Heart right ventricle (tissue), 16 donors: Measurements from ENCODE around the gene THAP9. TPM values are rescaled to one million over a fixed set of nuclear protein-coding genes. Genes with fewer than 3 reads are reported as not detected.
"Not testable (repeated sequence)": the region's sequence is repeated elsewhere in the genome, so short reads cannot be mapped to it uniquely, and the experiment has no call there.

Experiments used
- ATAC-seq, 8 donors: fragments of 200-7000 bp; cut with Tn5 transposase; one replicate each; pipeline ENCODE4 v1.9.1; 2020; ENCODE audit warnings: mild to moderate bottlenecking in 8 of 8, moderate library complexity in 8 of 8, moderate number of reproducible peaks in 1 of 8
- DNase-seq, 2 donors: peaks; one replicate each; pipeline ENCODE4 v3.0.0-alpha.2; 2020
- H3K27ac ChIP-seq, 10 donors: fragments of 200-600 bp; sonication (generic) in 2 of 10; one replicate each; pipeline versions ENCODE4 v1.5.0 to v1.8.0; 2020 to 2022; ENCODE audit warnings: mild to moderate bottlenecking in 3 of 10
- H3K27me3 ChIP-seq, 7 donors: fragments of 200-600 bp; one replicate each; pipeline ENCODE4 v1.8.0; 2021 to 2022; ENCODE audit warnings: mild to moderate bottlenecking in 2 of 7
- H3K36me3 ChIP-seq, 9 donors: fragments of 200-600 bp; sonication (generic) in 1 of 9; one replicate each; pipeline versions ENCODE4 v1.5.0 to v1.8.0; 2020 to 2022; ENCODE audit warnings: mild to moderate bottlenecking in 2 of 9
- H3K4me1 ChIP-seq, 9 donors: fragments of 200-600 bp; sonication (generic) in 1 of 9; one replicate each; pipeline versions ENCODE4 v1.5.0 to v1.8.0; 2020 to 2022; ENCODE audit warnings: mild to moderate bottlenecking in 4 of 9
- H3K4me3 ChIP-seq, 10 donors: fragments of 200-600 bp; sonication (generic) in 2 of 10; one replicate each; pipeline versions ENCODE4 v1.5.0 to v1.8.0; 2020 to 2022; ENCODE audit warnings: mild to moderate bottlenecking in 7 of 10, moderate library complexity in 2 of 10
- H3K9me3 ChIP-seq, 11 donors: fragments of 200-600 bp in 10 of 11; sonication (generic) in 2 of 11; one replicate each; pipeline versions ENCODE4 v1.5.0 to v1.8.0; 2013 to 2022; ENCODE audit warnings: mild to moderate bottlenecking in 2 of 11, control low read depth in 1 of 11, moderate library complexity in 1 of 11
- WGBS, 2 donors: extraction: QIAGEN DNeasy Blood & Tissue Kit; methylation state at CpG; one replicate each; pipeline ENCODE4 v1.1.7; 2013; ENCODE audit warnings: inconsistent platforms in 1 of 2; 5-methylcytosine and 5-hydroxymethylcytosine counted together
- intact Hi-C, 10 donors: fragments of 100-400 bp; cut with DNase I; formaldehyde crosslinking; loops; one replicate each; pipeline versions ENCODE4 v1.11.1 to v1.14.2; 2022
- polyA plus RNA-seq, 2 donors: library from polyadenylated mRNA; stranded (reverse); fragments of 200-250 nt; gene quantifications; one replicate each; pipeline ENCODE4 v1.2.3, GENCODE V29; 2013
- total RNA-seq, 10 donors: library from RNA; stranded (reverse); fragmentation: NEBNext Ultra II Directional in 3 of 10; extraction: Animal tissue kit (Norgen Biotek cat#: 25700) in 3 of 10; gene quantifications; one replicate each; pipeline versions ENCODE4 v1.2.1 to v1.2.4, GENCODE V29; 2021 to 2023
- TF ChIP-seq, protein P1 (sequence below), 9 donors: fragments of 200-600 bp; sonication (generic) in 2 of 9; IDR thresholded peaks; one replicate each; pipeline versions ENCODE4 v1.5.0 to v1.8.0; 2021 to 2022; ENCODE audit warnings: antibody characterized with exemption in 9 of 9, mild to moderate bottlenecking in 5 of 9, moderate library complexity in 1 of 9
- donor health status: Arrhythmogenic right ventricular cardiomyopathy.
- donor health status: ischemic (EF 13 %, LVEDD 7.1; RV severe dilation, severe dysfunction).
- donor health status: healthy with polysubstance abuse.
- donor health status: DM: no; HTN: yes; CAD: no.
- donor health status: DM: no; HTN: no; CAD: no.
- donor health status: ischemic (EF 25% LVEDD 6.9; RV normal size, moderate dysfunction).
- donor health status: ischemic (EF 25% LVEDD 5.7; RV mildly dilated, moderate dysfunction).
- donor health status: healthy.
- donor health status: DM: yes; HTN: yes; CAD: no.
- donor health status: Ischemic cardiomyopathy.
- donor health status: ischemic (EF 35%, LVEDD 5.7; RV mildly dilated, moderate dysfunction).
- donor health status: nonischemic (EF 11% LVEDD 7.7; RV severe dilation, severe dysfunction).
- donor health status: DM: yes; HTN: yes; CAD: no.
- donor health status: PGD.
- donor health status: ischemic (EF 29% LVEDD 5.4; RV normal size, mild dysfunction).
- donor health status: nonischemic (EF 23%, LVEDD 6.1; RV moderate dilation, normal function).

THAP9 gene
- total and polyA plus RNA-seq, 12 donors: 1.9 to 9.1 (median 5.7) TPM

DNA sequence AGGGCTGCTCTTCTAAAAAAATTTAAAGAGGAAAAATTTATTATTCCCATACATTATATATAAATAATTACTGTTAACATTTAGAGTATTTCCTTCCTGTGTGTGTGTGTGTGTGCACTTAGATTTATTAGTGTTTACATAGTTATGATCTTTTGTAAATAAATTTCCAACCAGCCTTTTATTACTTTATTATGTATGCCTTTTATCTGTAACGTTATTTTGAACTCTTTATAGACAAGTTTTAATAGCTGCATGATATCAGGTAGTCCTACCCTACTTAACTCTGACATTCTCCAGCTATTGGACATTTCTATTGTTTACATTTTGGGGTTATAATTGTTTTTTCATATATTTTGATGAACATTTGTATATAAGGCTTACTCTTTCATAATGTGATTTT lies 8.8 kb downstream of the THAP9 start:
- Histone ChIP-seq H3K4me3 (no peak overlapping the region), H3K4me1 (peaks cover 0 to 7% (median 0%) of the 10 kb centered on the region in 9 donors), H3K36me3 (peaks cover 0 to 92% (median 9%) of the 10 kb centered on the region in 9 donors), H3K27ac (no peak overlapping the region), H3K9me3 (no peaks in the 10 kb centered on the region), H3K27me3 (no peaks in the 10 kb centered on the region)
- TF ChIP-seq, protein P1, sequence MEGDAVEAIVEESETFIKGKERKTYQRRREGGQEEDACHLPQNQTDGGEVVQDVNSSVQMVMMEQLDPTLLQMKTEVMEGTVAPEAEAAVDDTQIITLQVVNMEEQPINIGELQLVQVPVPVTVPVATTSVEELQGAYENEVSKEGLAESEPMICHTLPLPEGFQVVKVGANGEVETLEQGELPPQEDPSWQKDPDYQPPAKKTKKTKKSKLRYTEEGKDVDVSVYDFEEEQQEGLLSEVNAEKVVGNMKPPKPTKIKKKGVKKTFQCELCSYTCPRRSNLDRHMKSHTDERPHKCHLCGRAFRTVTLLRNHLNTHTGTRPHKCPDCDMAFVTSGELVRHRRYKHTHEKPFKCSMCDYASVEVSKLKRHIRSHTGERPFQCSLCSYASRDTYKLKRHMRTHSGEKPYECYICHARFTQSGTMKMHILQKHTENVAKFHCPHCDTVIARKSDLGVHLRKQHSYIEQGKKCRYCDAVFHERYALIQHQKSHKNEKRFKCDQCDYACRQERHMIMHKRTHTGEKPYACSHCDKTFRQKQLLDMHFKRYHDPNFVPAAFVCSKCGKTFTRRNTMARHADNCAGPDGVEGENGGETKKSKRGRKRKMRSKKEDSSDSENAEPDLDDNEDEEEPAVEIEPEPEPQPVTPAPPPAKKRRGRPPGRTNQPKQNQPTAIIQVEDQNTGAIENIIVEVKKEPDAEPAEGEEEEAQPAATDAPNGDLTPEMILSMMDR (IDR thresholded peaks at IDR 0.05): no peak
- 45 to 63% methylated on average over 1 of the region's 1 CpG for WGBS, 2 donors
- intact Hi-C loops: loop anchor here in 1 of 10 donors (10.0 kb wide), 1 partner anchor 115 kb away; no protein-coding TSS in a partner anchor
- ATAC-seq (no peak), DNase-seq (no peak)

DNA sequence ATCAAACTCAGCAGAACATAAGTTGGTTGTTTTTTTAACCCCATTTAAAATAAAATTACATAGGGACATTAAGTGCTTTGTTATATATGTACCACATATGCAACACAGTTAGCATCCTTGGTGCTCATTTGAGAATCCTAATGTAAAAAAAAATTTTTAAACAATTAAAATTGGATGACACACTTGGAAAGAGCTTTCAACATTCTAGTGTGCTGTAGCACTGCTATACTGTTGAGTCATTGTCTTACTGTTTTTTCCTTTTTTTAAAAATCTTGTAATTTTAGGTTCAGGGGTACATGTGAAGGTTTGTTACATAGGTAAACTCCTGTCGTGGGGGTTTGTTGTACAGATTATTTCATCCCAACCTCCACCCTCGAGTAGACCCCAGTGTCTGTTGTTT lies 12.8 kb downstream of the THAP9 start:
- ATAC-seq (no peak), DNase-seq (no peak)
- 48 to 49% methylated on average over 2 of the region's 2 CpGs for WGBS, 2 donors
- H3K27ac ChIP-seq: no peak overlapping the region
- H3K4me1 ChIP-seq: no peaks in the 10 kb centered on the region
- TF ChIP-seq, protein P1 (IDR thresholded peaks at IDR 0.05): no peak
- H3K27me3 ChIP-seq: no peaks in the 10 kb centered on the region
- intact Hi-C loops: no loop called here
- no peak overlapping the region for H3K4me3 ChIP-seq
- H3K36me3 ChIP-seq: peaks cover 0 to 84% (median 12%) of the 10 kb centered on the region in 9 donors
- H3K9me3 ChIP-seq: no peaks in the 10 kb centered on the region

DNA sequence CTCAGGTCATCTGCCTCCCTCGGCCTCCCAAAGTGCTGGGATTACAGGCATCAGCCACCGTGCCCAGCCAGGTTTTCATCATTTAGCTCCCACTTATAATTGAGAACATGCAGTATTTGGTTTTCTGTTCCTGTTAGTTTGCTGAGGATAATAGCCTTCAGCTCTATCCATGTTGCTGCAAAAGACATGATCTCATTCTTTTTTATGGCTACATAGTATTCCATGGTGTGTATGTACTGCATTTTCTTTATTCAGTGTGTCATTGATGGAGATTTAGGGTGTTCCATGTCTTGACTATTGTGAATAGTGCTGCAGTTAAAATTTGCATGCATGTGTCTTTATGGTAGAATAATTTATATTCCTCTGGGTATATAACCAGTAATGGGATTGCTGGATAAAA lies 13.4 kb downstream of the THAP9 start:
- 100% methylated on average over 2 of the region's 2 CpGs for WGBS, 2 donors
- H3K27me3 ChIP-seq, intact Hi-C loops, H3K9me3 ChIP-seq, DNase-seq, H3K4me1 ChIP-seq, ATAC-seq, H3K27ac ChIP-seq, H3K4me3 ChIP-seq: not testable (repeated sequence)
- peaks cover 0 to 82% (median 12%) of the 10 kb centered on the region in 9 donors for H3K36me3 ChIP-seq

DNA sequence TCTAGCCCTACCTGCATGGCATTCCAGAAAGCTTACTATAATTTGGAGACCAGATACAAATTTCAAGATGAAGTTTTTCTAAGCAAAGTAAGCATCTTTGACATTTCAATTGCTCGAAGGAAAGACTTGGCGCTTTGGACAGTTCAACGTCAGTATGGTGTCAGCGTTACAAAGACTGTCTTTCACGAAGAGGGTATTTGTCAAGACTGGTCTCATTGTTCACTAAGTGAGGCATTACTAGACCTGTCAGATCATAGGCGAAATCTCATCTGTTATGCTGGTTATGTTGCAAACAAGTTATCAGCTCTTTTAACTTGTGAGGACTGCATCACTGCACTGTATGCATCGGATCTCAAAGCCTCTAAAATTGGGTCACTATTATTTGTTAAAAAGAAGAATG lies 17.6 kb downstream of the THAP9 start:
- intact Hi-C loops: no loop called here
- H3K4me3 ChIP-seq: no peak overlapping the region
- H3K27ac ChIP-seq: no peak overlapping the region
- H3K9me3 ChIP-seq: no peaks in the 10 kb centered on the region
- DNase-seq (no peak), ATAC-seq (no peak)
- 91 to 93% methylated on average over 7 of the region's 7 CpGs for WGBS, 2 donors
- peaks cover 0 to 45% (median 9%) of the 10 kb centered on the region in 9 donors for H3K36me3 ChIP-seq
- H3K4me1 ChIP-seq: no peaks in the 10 kb centered on the region
- TF ChIP-seq, protein P1 (IDR thresholded peaks at IDR 0.05): no peak
- no peaks in the 10 kb centered on the region for H3K27me3 ChIP-seq

DNA sequence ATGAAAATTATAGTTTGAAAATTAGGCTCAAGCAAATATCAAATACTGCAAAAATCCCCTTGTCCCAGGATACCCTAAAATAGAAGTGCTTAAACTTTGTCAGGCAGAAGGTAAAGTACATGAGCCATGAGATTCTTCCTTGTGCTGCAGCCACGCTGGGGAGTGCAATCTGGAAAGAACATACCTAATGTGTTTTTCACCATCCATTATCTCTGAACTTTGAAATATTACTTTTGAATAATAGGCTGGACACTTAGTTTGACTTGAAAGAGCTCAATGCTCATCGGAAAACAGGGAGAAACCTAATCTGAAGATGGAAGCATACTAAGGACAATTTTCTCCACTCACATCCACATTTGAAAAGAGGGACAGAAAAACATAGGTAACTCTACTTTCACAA lies 18.9 kb downstream of the THAP9 start:
- Histone ChIP-seq H3K4me3 (no peak overlapping the region), H3K4me1 (no peaks in the 10 kb centered on the region), H3K9me3 (no peaks in the 10 kb centered on the region), H3K36me3 (peaks cover 0 to 40% (median 9%) of the 10 kb centered on the region in 9 donors), H3K27me3 (no peaks in the 10 kb centered on the region), H3K27ac (no peak overlapping the region)
- no peak for DNase-seq
- intact Hi-C loops: no loop called here
- 76 to 86% methylated on average over 2 of the region's 2 CpGs for WGBS, 2 donors
- TF ChIP-seq, protein P1 (IDR thresholded peaks at IDR 0.05): no peak
- ATAC-seq: no peak
